IPS-15b (cell line): ENCODE measurements around the gene MYO7B.

Experiments
- H3K27me3 ChIP-seq: one replicate; pipeline ENCODE4 v1.6.1; 2013; ENCODE audit warnings: low read length; ENCODE audit not compliant: control insufficient read depth, insufficient read depth
- H3K36me3 ChIP-seq: one replicate; pipeline ENCODE4 v1.6.1; 2013; ENCODE audit warnings: low read length; ENCODE audit not compliant: control insufficient read depth, insufficient read depth
- H3K4me1 ChIP-seq: one replicate; pipeline ENCODE4 v1.6.1; 2013; ENCODE audit warnings: mild to moderate bottlenecking, low read length; ENCODE audit not compliant: control insufficient read depth, insufficient read depth
- H3K4me3 ChIP-seq: one replicate; pipeline ENCODE4 v1.5.1; 2013; ENCODE audit warnings: low read depth, low read length
- H3K9ac ChIP-seq: one replicate; pipeline ENCODE4 v1.6.1; 2013; ENCODE audit warnings: low read depth, mild to moderate bottlenecking, low read length
- H3K9me3 ChIP-seq: one replicate; pipeline ENCODE4 v1.6.1; 2013; ENCODE audit warnings: mild to moderate bottlenecking, low read length; ENCODE audit not compliant: control insufficient read depth, insufficient read depth

The MYO7B gene

GRCh38 chr2:127627740-127628571 is 92.5 kb downstream of the MYO7B start:
- Histone ChIP-seq H3K4me1 (no peaks in the 10 kb centered on the region), H3K9me3 (no peaks in the 10 kb centered on the region), H3K36me3 (no peaks in the 10 kb centered on the region), H3K27me3 (no peaks in the 10 kb centered on the region), H3K9ac (no peak overlapping the region), H3K4me3 (no peak overlapping the region)

- Histone ChIP-seq H3K4me1 (no peaks in the 10 kb centered on the region), H3K27me3 (no peaks in the 10 kb centered on the region), H3K4me3 (no peak overlapping the region), H3K9ac (no peak overlapping the region), H3K36me3 (no peaks in the 10 kb centered on the region), H3K9me3 (no peaks in the 10 kb centered on the region)
Observed at GRCh38 chr2:127628767-127629614, 93.5 kb downstream of the MYO7B start.

DNA sequence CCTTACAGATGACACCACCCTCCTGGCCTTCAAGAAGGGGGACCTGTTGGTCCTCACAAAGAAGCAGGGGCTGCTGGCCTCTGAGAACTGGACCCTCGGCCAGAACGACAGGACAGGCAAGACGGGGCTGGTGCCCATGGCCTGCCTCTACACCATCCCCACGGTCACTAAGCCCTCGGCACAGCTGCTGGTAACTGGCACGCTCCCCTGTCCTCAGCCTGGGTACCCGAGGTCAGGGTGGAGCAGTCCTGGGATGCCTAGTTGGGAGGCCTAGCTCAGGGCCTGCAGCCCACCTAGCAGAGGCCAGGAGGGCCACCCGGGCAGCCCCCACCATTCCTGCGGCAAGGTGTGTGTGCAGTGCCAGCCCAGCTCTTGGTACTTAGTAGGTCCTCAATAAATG is 94.2 kb downstream of the MYO7B start:
- Histone ChIP-seq H3K9me3 (no peaks in the 10 kb centered on the region), H3K9ac (no peak overlapping the region), H3K36me3 (no peaks in the 10 kb centered on the region), H3K4me1 (no peaks in the 10 kb centered on the region), H3K27me3 (no peaks in the 10 kb centered on the region), H3K4me3 (no peak overlapping the region)

GRCh38 chr2:127630096-127630863 is 94.8 kb downstream of the MYO7B start:
- H3K9me3 ChIP-seq = no peaks in the 10 kb centered on the region
- H3K4me1 ChIP-seq = no peaks in the 10 kb centered on the region
- no peaks in the 10 kb centered on the region for H3K27me3 ChIP-seq
- H3K4me3 ChIP-seq = no peak overlapping the region
- no peaks in the 10 kb centered on the region for H3K36me3 ChIP-seq
- no peak overlapping the region for H3K9ac ChIP-seq

DNA sequence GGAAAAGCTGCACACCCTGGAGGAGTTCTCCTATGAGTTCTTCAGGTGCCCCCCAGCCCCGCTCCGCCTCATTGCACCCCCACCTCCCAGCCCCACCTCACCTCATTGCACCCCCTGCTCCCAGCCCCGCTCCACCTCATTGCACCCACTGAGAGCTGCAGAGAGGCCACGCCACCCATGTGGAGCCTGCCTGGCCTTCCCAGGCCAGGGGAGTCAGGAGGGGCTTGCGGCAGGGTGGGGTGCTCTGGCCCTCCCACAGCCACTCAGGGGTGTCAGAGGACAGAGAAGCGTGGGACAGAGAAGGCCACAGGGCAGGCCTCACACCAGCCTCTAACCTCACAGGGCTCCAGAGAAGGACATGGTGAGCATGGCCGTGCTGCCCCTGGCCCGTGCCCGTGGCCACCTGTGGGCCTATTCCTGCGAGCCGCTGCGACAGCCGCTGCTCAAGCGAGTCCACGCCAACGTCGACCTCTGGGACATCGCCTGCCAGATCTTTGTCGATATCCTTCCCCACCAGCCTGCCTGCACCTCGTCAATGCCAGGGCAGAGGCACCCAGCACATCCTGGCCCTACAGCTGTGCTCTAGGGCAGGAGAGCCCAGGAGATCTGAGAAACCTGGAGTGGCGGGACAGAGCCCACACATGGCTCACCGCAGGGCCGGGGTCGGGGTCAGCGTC is 95.5 kb downstream of the MYO7B start:
- Histone ChIP-seq H3K4me1 (no peaks in the 10 kb centered on the region), H3K4me3 (no peak overlapping the region), H3K9me3 (no peaks in the 10 kb centered on the region), H3K27me3 (no peaks in the 10 kb centered on the region), H3K36me3 (no peaks in the 10 kb centered on the region), H3K9ac (no peak overlapping the region)

DNA sequence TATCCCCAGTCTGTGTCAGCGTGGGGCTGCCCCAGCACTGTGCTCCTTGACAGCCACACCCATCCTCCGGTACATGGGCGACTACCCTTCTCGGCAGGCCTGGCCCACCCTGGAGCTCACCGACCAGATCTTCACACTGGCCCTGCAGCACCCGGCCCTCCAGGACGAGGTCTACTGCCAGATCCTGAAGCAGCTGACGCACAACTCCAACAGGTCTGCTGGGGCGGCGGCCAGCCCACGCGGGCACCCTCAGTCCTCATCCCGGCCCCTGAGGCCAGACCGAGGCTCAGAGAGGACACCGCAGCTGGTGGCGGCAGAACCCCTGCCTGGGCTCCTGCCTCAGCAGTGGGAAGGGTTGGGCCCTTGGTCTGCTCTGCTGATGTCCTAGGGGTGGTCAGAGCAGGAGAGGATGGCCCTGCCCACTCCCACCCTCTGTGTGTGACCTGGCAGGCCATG is 96.1 kb downstream of the MYO7B start:
- Histone ChIP-seq H3K36me3 (no peaks in the 10 kb centered on the region), H3K4me1 (no peaks in the 10 kb centered on the region), H3K9me3 (no peaks in the 10 kb centered on the region), H3K27me3 (no peaks in the 10 kb centered on the region), H3K4me3 (no peak overlapping the region), H3K9ac (no peak overlapping the region)

- H3K9me3 ChIP-seq = no peaks in the 10 kb centered on the region
- H3K4me3 ChIP-seq = no peak overlapping the region
- H3K4me1 ChIP-seq = no peaks in the 10 kb centered on the region
- no peak overlapping the region for H3K9ac ChIP-seq
- no peaks in the 10 kb centered on the region for H3K27me3 ChIP-seq
- no peaks in the 10 kb centered on the region for H3K36me3 ChIP-seq
Observed at GRCh38 chr2:127631997-127632581, 96.6 kb downstream of the MYO7B start.

DNA sequence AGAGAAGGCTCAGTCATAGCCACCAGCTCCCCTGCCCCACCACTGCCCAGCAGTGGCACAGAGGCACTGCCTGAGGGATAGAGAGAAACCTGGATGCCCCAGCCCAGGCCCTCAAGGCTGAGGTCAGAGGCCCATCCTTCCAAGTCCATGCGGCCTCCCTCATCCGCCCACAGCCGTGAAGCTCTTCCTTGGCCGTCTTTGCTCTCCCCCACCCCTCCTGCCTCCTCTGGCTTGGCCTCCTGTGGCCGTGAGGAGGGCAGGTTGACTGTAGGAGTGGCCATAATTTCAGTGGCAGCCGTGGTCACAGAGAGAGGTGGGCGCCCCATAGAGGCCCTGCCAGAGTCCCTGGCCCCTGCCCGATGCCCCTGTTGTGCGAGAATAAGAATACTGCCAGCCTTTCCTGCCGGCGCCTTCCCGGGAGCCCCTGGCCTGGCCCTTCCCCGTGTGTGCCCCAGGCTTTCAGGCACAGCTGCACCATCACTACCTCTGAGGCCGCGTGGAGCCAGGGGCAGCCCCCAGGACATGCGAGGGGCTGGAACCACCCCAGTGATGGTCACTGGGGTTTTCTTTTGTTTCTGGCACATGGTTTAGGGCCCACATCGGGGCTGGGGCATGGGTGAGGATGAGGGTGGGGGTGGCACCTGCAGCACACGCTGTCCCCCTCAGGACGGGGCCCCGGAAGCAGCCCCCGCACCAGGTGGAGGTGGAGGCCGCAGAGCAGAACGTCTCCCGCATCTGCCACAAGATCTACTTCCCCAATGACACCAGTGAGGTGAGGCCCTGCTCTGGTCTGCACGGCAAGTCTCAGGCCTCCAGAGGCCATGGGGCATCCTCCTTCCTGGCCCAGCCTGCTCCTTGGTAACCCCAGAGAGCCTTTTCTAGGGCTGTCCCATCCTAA is 97.4 kb downstream of the MYO7B start:
- no peaks in the 10 kb centered on the region for H3K27me3 ChIP-seq
- H3K9ac ChIP-seq = no peak overlapping the region
- H3K4me1 ChIP-seq = peaks cover 5% of the 10 kb centered on the region
- H3K36me3 ChIP-seq = no peaks in the 10 kb centered on the region
- no peaks in the 10 kb centered on the region for H3K9me3 ChIP-seq
- no peak overlapping the region for H3K4me3 ChIP-seq

DNA sequence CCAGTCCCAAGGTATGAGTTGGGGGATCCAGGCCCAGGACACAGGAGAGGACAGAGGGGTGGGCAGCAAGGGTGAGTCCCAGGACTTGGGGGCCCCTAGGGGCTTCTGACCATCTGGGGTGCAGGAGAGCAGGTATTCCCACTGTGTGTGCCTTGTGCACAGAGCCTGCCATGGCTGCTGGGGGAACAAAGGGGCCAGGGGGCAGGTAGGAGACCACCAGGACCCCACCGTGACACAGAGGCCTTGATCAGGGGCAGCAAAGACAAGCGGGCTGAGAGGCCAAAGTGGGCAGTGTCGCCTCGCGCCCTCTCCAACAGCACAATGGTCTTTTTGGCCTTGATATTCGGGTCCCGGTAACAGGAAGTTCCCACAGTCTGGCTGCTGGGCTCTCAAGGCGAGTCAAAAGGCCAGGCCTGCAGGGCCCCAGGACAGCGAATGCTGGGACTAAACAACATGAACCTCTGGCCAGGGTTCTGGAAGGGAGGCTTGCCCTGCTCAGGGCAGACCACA is 98.1 kb downstream of the MYO7B start:
- Histone ChIP-seq H3K36me3 (no peaks in the 10 kb centered on the region), H3K4me3 (no peak overlapping the region), H3K4me1 (peaks cover 9% of the 10 kb centered on the region), H3K9ac (no peak overlapping the region), H3K27me3 (no peaks in the 10 kb centered on the region), H3K9me3 (no peaks in the 10 kb centered on the region)

GRCh38 chr2:127634066-127634617 is 98.7 kb downstream of the MYO7B start:
- H3K9me3 ChIP-seq = no peaks in the 10 kb centered on the region
- no peak overlapping the region for H3K4me3 ChIP-seq
- no peak overlapping the region for H3K9ac ChIP-seq
- H3K27me3 ChIP-seq = no peaks in the 10 kb centered on the region
- peaks cover 9% of the 10 kb centered on the region for H3K4me1 ChIP-seq
- H3K36me3 ChIP-seq = no peaks in the 10 kb centered on the region
